ENCODE measurements around the gene JAG2.

Gene JAG2

GRCh38 chr14:105096206-105096875 lies 72.2 kb downstream of the JAG2 start:
- no peak for ATAC-seq (ENCODE audit: insufficient read depth, low read depth)
- no peaks in the 10 kb centered on the region; the same call in 1 of the 2 replicates for H4K20me1 ChIP-seq (ENCODE audit: insufficient read depth, low read length)
- H3K27me3 ChIP-seq (ENCODE audit: insufficient read depth, low read length, poor library complexity) = no peaks in the 10 kb centered on the region
- H3K79me2 ChIP-seq (ENCODE audit: insufficient read depth, low read length) = no peaks in the 10 kb centered on the region
- DNase-seq = no peak
- H3K4me3 ChIP-seq (ENCODE audit: low read depth in 1 of 2, low read length in 2 of 2) = no peak overlapping the region
- no peak overlapping the region for H2AFZ ChIP-seq (ENCODE audit: low read depth, low read length)
- peaks cover 26% of the 10 kb centered on the region for H3K4me1 ChIP-seq (ENCODE audit: insufficient read depth, low read length)
- no peak overlapping the region for H3K27ac ChIP-seq (ENCODE audit: low read length)
- TF ChIP-seq EZH2 (IDR thresholded peaks at IDR 0.05; ENCODE audit: borderline replicate concordance, low read depth, low read length, severe bottlenecking) = no peak
- no peak for TF ChIP-seq CTCF (IDR thresholded peaks at IDR 0.05; ENCODE audit: borderline replicate concordance, extremely low read depth, low read length, poor library complexity, severe bottlenecking)
- H3K9ac ChIP-seq (ENCODE audit: low read depth, low read length) = no peak overlapping the region
- no peaks in the 10 kb centered on the region for H3K36me3 ChIP-seq (ENCODE audit: insufficient read depth, low read length)
- H3K4me2 ChIP-seq (ENCODE audit: insufficient read depth, low read length) = no peak overlapping the region
- peaks cover 8% of the 10 kb centered on the region for H3K9me3 ChIP-seq (ENCODE audit: insufficient read depth, low read length, severe bottlenecking)

GRCh38 chr14:105095236-105095805 lies 73.3 kb downstream of the JAG2 start:
- H3K27me3 ChIP-seq (ENCODE audit: insufficient read depth, low read length, poor library complexity) = no peaks in the 10 kb centered on the region
- 0 out of 2 replicates have a peak overlapping the region, but pooled peaks have one; percentile 98 for H3K4me2 ChIP-seq (ENCODE audit: insufficient read depth, low read length)
- no peaks in the 10 kb centered on the region for H3K36me3 ChIP-seq (ENCODE audit: insufficient read depth, low read length)
- no peak overlapping the region for H3K4me3 ChIP-seq (ENCODE audit: low read depth in 1 of 2, low read length in 2 of 2)
- no peak for DNase-seq
- H4K20me1 ChIP-seq (ENCODE audit: insufficient read depth, low read length) = no peaks in the 10 kb centered on the region; the same call in 1 of the 2 replicates
- peaks cover 26% of the 10 kb centered on the region for H3K4me1 ChIP-seq (ENCODE audit: insufficient read depth, low read length)
- no peak overlapping the region for H3K27ac ChIP-seq (ENCODE audit: low read length)
- TF ChIP-seq EZH2 (IDR thresholded peaks at IDR 0.05; ENCODE audit: borderline replicate concordance, low read depth, low read length, severe bottlenecking) (no peak), CTCF (IDR thresholded peaks at IDR 0.05; ENCODE audit: borderline replicate concordance, extremely low read depth, low read length, poor library complexity, severe bottlenecking) (no peak)
- peaks cover 6% of the 10 kb centered on the region for H3K9me3 ChIP-seq (ENCODE audit: insufficient read depth, low read length, severe bottlenecking)
- no peak overlapping the region for H2AFZ ChIP-seq (ENCODE audit: low read depth, low read length)
- no peaks in the 10 kb centered on the region for H3K79me2 ChIP-seq (ENCODE audit: insufficient read depth, low read length)
- no peak for ATAC-seq (ENCODE audit: insufficient read depth, low read depth)
- H3K9ac ChIP-seq (ENCODE audit: low read depth, low read length) = no peak overlapping the region

- Histone ChIP-seq H3K4me2 (ENCODE audit: insufficient read depth, low read length) (peak overlapping the region; percentile 98), H3K9me3 (ENCODE audit: insufficient read depth, low read length, severe bottlenecking) (no peaks in the 10 kb centered on the region), H2AFZ (ENCODE audit: low read depth, low read length) (peak overlapping the region; percentile 89), H3K27me3 (ENCODE audit: insufficient read depth, low read length, poor library complexity) (no peaks in the 10 kb centered on the region), H3K36me3 (ENCODE audit: insufficient read depth, low read length) (no peaks in the 10 kb centered on the region), H4K20me1 (ENCODE audit: insufficient read depth, low read length) (peaks cover 2% of the 10 kb centered on the region; the same call in 1 of the 2 replicates), H3K4me1 (ENCODE audit: insufficient read depth, low read length) (peaks cover 26% of the 10 kb centered on the region), H3K9ac (ENCODE audit: low read depth, low read length) (peak overlapping the region; percentile 80), H3K79me2 (ENCODE audit: insufficient read depth, low read length) (no peaks in the 10 kb centered on the region), H3K4me3 (ENCODE audit: low read depth in 1 of 2, low read length in 2 of 2) (peak overlapping the region; percentile 20 to 77; a peak in 3 of 4 replicates), H3K27ac (ENCODE audit: low read length) (peak overlapping the region; percentile 60; the same call in 1 of the 2 replicates)
- ATAC-seq (ENCODE audit: insufficient read depth, low read depth) (no peak), DNase-seq (no peak)
- no peak for TF ChIP-seq EZH2 (IDR thresholded peaks at IDR 0.05; ENCODE audit: borderline replicate concordance, low read depth, low read length, severe bottlenecking)
- TF ChIP-seq CTCF (IDR thresholded peaks at IDR 0.05; ENCODE audit: borderline replicate concordance, extremely low read depth, low read length, poor library complexity, severe bottlenecking) = no peak
Measured at GRCh38 chr14:105094193-105094907, 74.2 kb downstream of the JAG2 start.

Measured in DND-41 (cell line).